GM21390 (cell line): ENCODE measurements around the gene SPAG9.
A peak's percentile ranks its signal among the peaks of the same experiment; 100 is the strongest.
"Not testable (repeated sequence)": the region's sequence is repeated elsewhere in the genome, so short reads cannot be mapped to it uniquely, and the experiment has no call there.

Experiments used
- ATAC-seq: cut with Tn5 transposase; IDR thresholded peaks from one replicate; pipeline ENCODE4 v1.9.1; 2021; ENCODE audit not compliant: unreplicated experiment

Gene SPAG9

GRCh38 chr17:51087072-51087757 lies 33.5 kb downstream of the SPAG9 start:
- no peak for ATAC-seq

- no peak for ATAC-seq
Observed at GRCh38 chr17:51085150-51085805, 35.4 kb downstream of the SPAG9 start.

- ATAC-seq = no peak
Observed at GRCh38 chr17:51083981-51084380, 36.7 kb downstream of the SPAG9 start.

- not testable (repeated sequence) for ATAC-seq
Observed at GRCh38 chr17:51083364-51083763, 37.3 kb downstream of the SPAG9 start.

GRCh38 chr17:51079049-51079448 lies 41.6 kb downstream of the SPAG9 start:
- no peak for ATAC-seq

- no peak for ATAC-seq
Observed at GRCh38 chr17:51078009-51078592, 42.6 kb downstream of the SPAG9 start.

GRCh38 chr17:51076821-51077220 lies 43.8 kb downstream of the SPAG9 start:
- no peak for ATAC-seq

- no peak for ATAC-seq
Observed at GRCh38 chr17:51071556-51071955, 49.1 kb downstream of the SPAG9 start.

- ATAC-seq = no peak
Observed at GRCh38 chr17:51065466-51065865, 55.2 kb downstream of the SPAG9 start.

GRCh38 chr17:51064061-51064735 lies 56.5 kb downstream of the SPAG9 start:
- no peak for ATAC-seq

- no peak for ATAC-seq
Observed at GRCh38 chr17:51060396-51060795, 60.3 kb downstream of the SPAG9 start.

GRCh38 chr17:51059781-51060180 lies 60.9 kb downstream of the SPAG9 start:
- no peak for ATAC-seq

- no peak for ATAC-seq
Observed at GRCh38 chr17:51057534-51057933, 63.1 kb downstream of the SPAG9 start.

GRCh38 chr17:51056813-51057510 lies 63.7 kb downstream of the SPAG9 start:
- ATAC-seq = no peak

GRCh38 chr17:51054748-51055147 lies 65.9 kb downstream of the SPAG9 start:
- no peak for ATAC-seq

- ATAC-seq = no peak
Observed at GRCh38 chr17:51052235-51052634, 68.4 kb downstream of the SPAG9 start.

- ATAC-seq = peak; percentile 84
Observed at GRCh38 chr17:51050291-51051033, 70.2 kb downstream of the SPAG9 start.

- no peak for ATAC-seq
Observed at GRCh38 chr17:51046514-51047384, 73.9 kb downstream of the SPAG9 start.

GRCh38 chr17:51046046-51046445 lies 74.6 kb downstream of the SPAG9 start:
- ATAC-seq = no peak

- no peak for ATAC-seq
Observed at GRCh38 chr17:51045621-51046020, 75.0 kb downstream of the SPAG9 start.
